K562 (cell line): ENCODE data around the gene UBE2E1. TPM values are rescaled to one million over a fixed set of nuclear protein-coding genes. Genes with fewer than 3 reads are reported as not detected.

Experiments
- ATAC-seq: fragments of 200-7000 bp; cut with Tn5 transposase; 3 replicates; pipeline ENCODE4 v1.9.1; 2020; ENCODE audit warnings: moderate library complexity
- BruUV-seq: library from RNA; stranded (reverse); fragments of 400-500 nt; replicated peaks from 2 replicates; lab custom pipeline; 2021; lab: Mats Ljungman, UMichigan
- CTCF ChIA-PET: fragments of 300-600 bp; formaldehyde crosslinking; extraction: SDS; loops from one replicate; lab custom pipeline; 2021; ENCODE audit warnings: low intra/inter-chr PET ratio; lab: Yijun Ruan, JAX
- POLR2A ChIA-PET: fragments of 300-600, 350-650 bp; sonication (Branson Sonifier 250); formaldehyde crosslinking; extraction: SDS; loops from one replicate; lab custom pipeline; 2021; ENCODE audit warnings: antibody characterized with exemption, inconsistent platforms; lab: Yijun Ruan, JAX
- DNase-seq, 4 experiments: peaks; one replicate each; pipeline versions ENCODE4 v3.0.0 to v3.0.0-alpha.2; 2011 to 2018; ENCODE audit warnings: low spot score in 3 of 4, mixed read lengths in 3 of 4; ENCODE audit errors: extremely low read depth in 1 of 4
- FAIRE-seq: peaks from 2 replicates; lab custom pipeline; 2011; peaks lifted over from hg19 to GRCh38; lab: Jason Lieb, UNC
- H2AFZ ChIP-seq: 2 replicates; pipeline ENCODE4 v1.6.0; 2011; ENCODE audit warnings: low read depth, low read length, control low read depth, inconsistent platforms
- H3K27ac ChIP-seq: fragments of 200-600 bp; 3 replicates; pipeline ENCODE4 v1.8.0; 2011; ENCODE audit warnings: low read depth, mild to moderate bottlenecking, control low read depth, inconsistent platforms, low read length, moderate library complexity, mixed read lengths; ENCODE audit errors: extremely low read depth
- H3K27me3 ChIP-seq, 2 experiments: fragments of 300-600 bp in 1 of 2; 2 replicates in 1 of 2; 3 replicates in 1 of 2; pipeline versions ENCODE4 v1.6.0 to v1.8.0; 2011; ENCODE audit warnings: inconsistent platforms in 2 of 2, low read length in 2 of 2, mild to moderate bottlenecking in 1 of 2, mixed read lengths in 1 of 2, moderate library complexity in 1 of 2; ENCODE audit not compliant: control insufficient read depth in 2 of 2, insufficient read depth in 2 of 2
- H3K36me3 ChIP-seq: fragments of 300-600 bp; 3 replicates; pipeline ENCODE4 v1.8.0; 2011; ENCODE audit warnings: mild to moderate bottlenecking, low read length, inconsistent platforms; ENCODE audit not compliant: control insufficient read depth, insufficient read depth
- H3K4me1 ChIP-seq, 2 experiments: fragments of 200-600 bp in 1 of 2; replicated peaks in 1 of 2; 2 replicates in 1 of 2; 3 replicates in 1 of 2; pipeline versions ENCODE4 v1.5.1 to v1.8.0; 2011; ENCODE audit warnings: inconsistent platforms in 2 of 2, low read length in 2 of 2, mild to moderate bottlenecking in 1 of 2, mixed read lengths in 1 of 2, moderate library complexity in 1 of 2; ENCODE audit not compliant: control insufficient read depth in 2 of 2, insufficient read depth in 2 of 2
- H3K4me2 ChIP-seq: 2 replicates; pipeline ENCODE4 v1.6.1; 2011; ENCODE audit warnings: low read length, control low read depth, inconsistent platforms, mixed read lengths; ENCODE audit not compliant: insufficient read depth
- H3K4me3 ChIP-seq: fragments of 200-600 bp; sonication (generic), shearing (Covaris generic); 2 replicates; pipeline ENCODE4 v1.5.1; 2016; ENCODE audit warnings: control low read depth, inconsistent platforms
- H3K79me2 ChIP-seq: fragments of 200-600 bp; 3 replicates; pipeline ENCODE4 v1.8.0; 2011; ENCODE audit warnings: low read length, inconsistent platforms; ENCODE audit not compliant: control insufficient read depth, insufficient read depth
- H3K9ac ChIP-seq, 2 experiments: 2 replicates each; pipeline versions ENCODE4 v1.6.0 to v1.6.1; 2011; ENCODE audit warnings: low read depth in 2 of 2, low read length in 2 of 2, control low read depth in 1 of 2, inconsistent platforms in 1 of 2, mild to moderate bottlenecking in 1 of 2, mixed read lengths in 1 of 2; ENCODE audit not compliant: insufficient read depth in 1 of 2
- H3K9me1 ChIP-seq: one replicate; pipeline ENCODE4 v1.6.0; 2011; ENCODE audit warnings: inconsistent platforms, mild to moderate bottlenecking, low read length, moderate library complexity; ENCODE audit not compliant: control insufficient read depth, insufficient read depth
- H3K9me3 ChIP-seq: replicated peaks from 2 replicates; pipeline ENCODE4 v1.5.1; 2011; ENCODE audit warnings: low read depth, low read length, inconsistent platforms; ENCODE audit not compliant: control insufficient read depth, insufficient read depth
- H4K20me1 ChIP-seq: replicated peaks from 2 replicates; pipeline ENCODE4 v1.6.1; 2011; ENCODE audit warnings: low read length, inconsistent platforms, mixed read lengths; ENCODE audit not compliant: control insufficient read depth, insufficient read depth
- ASH1L ChIP-seq: fragments of 450-650 bp; IDR thresholded peaks from 2 replicates; pipeline ENCODE4 v1.6.1; 2018; ENCODE audit warnings: borderline replicate concordance, mild to moderate bottlenecking, low read depth; ENCODE audit not compliant: partially characterized antibody
- DNMT1 ChIP-seq: fragments of 450-650 bp; IDR thresholded peaks from 2 replicates; pipeline ENCODE4 v1.6.1; 2016; ENCODE audit warnings: antibody characterized with exemption, mild to moderate bottlenecking
- FUS ChIP-seq: fragments of 200-400 bp; formaldehyde crosslinking; optimal IDR thresholded peaks from 2 replicates; pipeline ENCODE3; 2017; ENCODE audit warnings: low read depth, low read length
- POU5F1 ChIP-seq: fragments of 150-350 bp; IDR thresholded peaks from 2 replicates; pipeline ENCODE4 v1.6.1; 2014; ENCODE audit warnings: borderline replicate concordance, low read length, low read depth, mild to moderate bottlenecking; ENCODE audit not compliant: partially characterized antibody
- PURB ChIP-seq: sonication (generic); formaldehyde crosslinking; IDR thresholded peaks from 2 replicates; pipeline ENCODE4 v1.9.0; 2021; ENCODE audit warnings: low read depth, mild to moderate bottlenecking, missing genetic modification reagents
- RBBP5 ChIP-seq: fragments of 200-600 bp; sonication (generic); IDR thresholded peaks from 2 replicates; pipeline ENCODE4 v1.6.1; 2012; ENCODE audit warnings: borderline replicate concordance, mild to moderate bottlenecking, low read length, control low read depth, inconsistent platforms; ENCODE audit not compliant: insufficient read depth, poor library complexity, severe bottlenecking
- TCF7L2 ChIP-seq: fragments of 150-350 bp; IDR thresholded peaks from 2 replicates; pipeline ENCODE4 v1.6.1; 2016; ENCODE audit warnings: low read depth, mild to moderate bottlenecking, low read length, moderate library complexity
- in situ Hi-C: fragments of 300-500 bp; cut with MboI; formaldehyde crosslinking; loops from 4 replicates; pipeline ENCODE4 v1.15.0; 2018; ENCODE audit warnings: inconsistent platforms, mixed read lengths
- intact Hi-C: fragments of 100-400 bp; cut with micrococcal nuclease; formaldehyde crosslinking; loops from 2 replicates; pipeline ENCODE4 v1.14.2; 2022
- polyA plus RNA-seq, 8 experiments: library from polyadenylated mRNA; depleted of rRNA in 4 of 8; stranded (reverse) in 5 of 8; unstranded in 3 of 8; fragments of >200 nt; fragmentation: Nextera tagmentation in 2 of 8; fragmentation: Illumina TruSeq in 1 of 8; extraction: Ambion mirVana in 2 of 8; extraction: Trizol in 1 of 8; gene quantifications; 2 replicates each; pipeline versions ENCODE4 v1.2.1 to v1.2.3, GENCODE V29; 2011 to 2014; ENCODE audit warnings: inconsistent platforms in 1 of 8, missing spikeins in 1 of 8
- total RNA-seq, 7 experiments: library from RNA; depleted of rRNA in 6 of 7; stranded (reverse); fragments of >200 nt in 6 of 7; fragmentation: Illumina TruSeq in 2 of 7; extraction: Trizol in 2 of 7; gene quantifications; 2 replicates each; pipeline versions ENCODE4 v1.2.1 to v1.2.3, GENCODE V29; 2011 to 2021; ENCODE audit warnings: low replicate concordance in 1 of 7
- TF ChIP-seq, protein P1 (sequence below): fragments of 450-650 bp; IDR thresholded peaks from 2 replicates; pipeline ENCODE4 v1.6.1; 2016; ENCODE audit warnings: low read depth
- TF ChIP-seq, protein P2 (sequence below): fragments of 450-650 bp; IDR thresholded peaks from 2 replicates; pipeline ENCODE4 v1.6.1; 2016; ENCODE audit warnings: borderline replicate concordance
- TF ChIP-seq, protein P3 (sequence below): IDR thresholded peaks from 2 replicates; pipeline ENCODE4 v1.6.1; 2016; ENCODE audit warnings: missing genetic modification characterization, missing compliant biosample characterization

Gene UBE2E1
- total and polyA plus RNA-seq, 9 of the 15 experiments (the other 6 are each of a cell fraction or from before 2014, with no cell fraction given) = 54.4 to 294 (median 165) TPM

DNA sequence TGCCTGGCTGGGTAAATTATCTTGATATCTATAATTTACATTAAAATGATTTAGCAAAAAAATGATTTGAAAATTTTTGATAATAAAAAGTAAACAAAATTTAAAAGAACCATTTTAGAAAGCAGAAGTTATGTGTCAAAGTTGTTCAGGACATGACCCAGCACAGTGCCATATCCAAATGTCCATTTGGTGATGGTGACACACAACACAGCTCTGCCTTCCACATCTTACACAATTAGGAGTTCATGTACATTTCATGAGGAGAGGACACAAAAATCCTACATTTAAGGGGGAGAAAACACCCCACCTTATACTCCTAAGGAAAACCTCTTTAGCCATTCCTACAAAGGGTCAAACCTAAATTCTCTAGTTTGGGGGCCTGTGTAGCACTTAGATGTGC is 10.7 kb upstream of the UBE2E1 start:
- CTCF ChIA-PET = no interaction called here
- in situ Hi-C loops = no loop called here
- BruUV-seq = no TSS peak

More for the DNA sequence above, 10.7 kb upstream of the UBE2E1 start:
- Histone ChIP-seq H3K9me3 (no peaks in the 10 kb centered on the region), H3K36me3 (no peaks in the 10 kb centered on the region), H3K79me2 (no peaks in the 10 kb centered on the region), H4K20me1 (no peaks in the 10 kb centered on the region; the same call in 1 of the 2 replicates), H3K9me1 (no peaks in the 10 kb centered on the region), H3K27ac (no peak overlapping the region), H3K4me1 (peaks cover 0 to 2% of the 10 kb centered on the region in 2 experiments; a peak in 2 of 5 replicates), H2AFZ (no peak overlapping the region), H3K27me3 (peaks cover 27 to 30% of the 10 kb centered on the region in 2 experiments), H3K4me2 (no peak overlapping the region)
- no peak for FAIRE-seq
- no peak for ATAC-seq
- POLR2A ChIA-PET = interaction anchor here (1.1 kb wide), 1 partner anchor 17 kb away, joined by 3 read pairs; no protein-coding TSS in a partner anchor
- intact Hi-C loops = no loop called here
- TF ChIP-seq PURB (CRISPR knock-in tag) (no peak), RBBP5 (no peak), POU5F1 (no peak), DNMT1 (no peak), FUS (no peak), ASH1L (no peak), TCF7L2 (no peak)
- TF ChIP-seq, protein P1, sequence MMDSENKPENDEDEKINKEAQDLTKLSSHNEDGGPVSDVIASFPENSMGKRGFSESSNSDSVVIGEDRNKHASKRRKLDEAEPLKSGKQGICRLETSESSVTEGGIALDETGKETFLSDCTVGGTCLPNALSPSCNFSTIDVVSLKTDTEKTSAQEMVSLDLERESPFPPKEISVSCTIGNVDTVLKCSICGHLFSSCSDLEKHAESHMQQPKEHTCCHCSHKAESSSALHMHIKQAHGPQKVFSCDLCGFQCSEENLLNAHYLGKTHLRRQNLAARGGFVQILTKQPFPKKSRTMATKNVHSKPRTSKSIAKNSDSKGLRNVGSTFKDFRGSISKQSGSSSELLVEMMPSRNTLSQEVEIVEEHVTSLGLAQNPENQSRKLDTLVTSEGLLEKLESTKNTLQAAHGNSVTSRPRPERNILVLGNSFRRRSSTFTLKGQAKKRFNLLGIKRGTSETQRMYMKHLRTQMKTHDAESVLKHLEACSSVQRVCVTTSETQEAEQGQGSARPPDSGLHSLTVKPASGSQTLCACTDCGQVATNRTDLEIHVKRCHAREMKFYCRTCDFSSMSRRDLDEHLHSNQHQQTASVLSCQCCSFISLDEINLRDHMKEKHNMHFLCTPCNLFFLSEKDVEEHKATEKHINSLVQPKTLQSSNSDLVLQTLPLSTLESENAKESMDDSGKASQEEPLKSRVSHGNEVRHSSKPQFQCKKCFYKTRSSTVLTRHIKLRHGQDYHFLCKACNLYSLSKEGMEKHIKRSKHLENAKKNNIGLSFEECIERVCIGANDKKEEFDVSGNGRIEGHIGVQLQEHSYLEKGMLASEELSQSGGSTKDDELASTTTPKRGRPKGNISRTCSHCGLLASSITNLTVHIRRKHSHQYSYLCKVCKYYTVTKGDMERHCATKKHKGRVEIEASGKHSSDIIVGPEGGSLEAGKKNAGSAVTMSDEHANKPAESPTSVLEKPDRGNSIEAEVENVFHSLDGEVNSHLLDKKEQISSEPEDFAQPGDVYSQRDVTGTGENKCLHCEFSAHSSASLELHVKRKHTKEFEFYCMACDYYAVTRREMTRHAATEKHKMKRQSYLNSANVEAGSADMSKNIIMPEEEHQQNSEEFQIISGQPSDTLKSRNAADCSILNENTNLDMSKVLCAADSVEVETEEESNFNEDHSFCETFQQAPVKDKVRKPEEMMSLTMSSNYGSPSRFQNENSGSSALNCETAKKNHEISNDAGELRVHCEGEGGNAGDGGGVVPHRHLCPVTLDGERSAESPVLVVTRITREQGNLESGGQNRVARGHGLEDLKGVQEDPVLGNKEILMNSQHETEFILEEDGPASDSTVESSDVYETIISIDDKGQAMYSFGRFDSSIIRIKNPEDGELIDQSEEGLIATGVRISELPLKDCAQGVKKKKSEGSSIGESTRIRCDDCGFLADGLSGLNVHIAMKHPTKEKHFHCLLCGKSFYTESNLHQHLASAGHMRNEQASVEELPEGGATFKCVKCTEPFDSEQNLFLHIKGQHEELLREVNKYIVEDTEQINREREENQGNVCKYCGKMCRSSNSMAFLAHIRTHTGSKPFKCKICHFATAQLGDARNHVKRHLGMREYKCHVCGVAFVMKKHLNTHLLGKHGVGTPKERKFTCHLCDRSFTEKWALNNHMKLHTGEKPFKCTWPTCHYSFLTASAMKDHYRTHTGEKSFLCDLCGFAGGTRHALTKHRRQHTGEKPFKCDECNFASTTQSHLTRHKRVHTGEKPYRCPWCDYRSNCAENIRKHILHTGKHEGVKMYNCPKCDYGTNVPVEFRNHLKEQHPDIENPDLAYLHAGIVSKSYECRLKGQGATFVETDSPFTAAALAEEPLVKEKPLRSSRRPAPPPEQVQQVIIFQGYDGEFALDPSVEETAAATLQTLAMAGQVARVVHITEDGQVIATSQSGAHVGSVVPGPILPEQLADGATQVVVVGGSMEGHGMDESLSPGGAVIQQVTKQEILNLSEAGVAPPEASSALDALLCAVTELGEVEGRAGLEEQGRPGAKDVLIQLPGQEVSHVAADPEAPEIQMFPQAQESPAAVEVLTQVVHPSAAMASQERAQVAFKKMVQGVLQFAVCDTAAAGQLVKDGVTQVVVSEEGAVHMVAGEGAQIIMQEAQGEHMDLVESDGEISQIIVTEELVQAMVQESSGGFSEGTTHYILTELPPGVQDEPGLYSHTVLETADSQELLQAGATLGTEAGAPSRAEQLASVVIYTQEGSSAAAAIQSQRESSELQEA = no peak
- TF ChIP-seq, protein P2, sequence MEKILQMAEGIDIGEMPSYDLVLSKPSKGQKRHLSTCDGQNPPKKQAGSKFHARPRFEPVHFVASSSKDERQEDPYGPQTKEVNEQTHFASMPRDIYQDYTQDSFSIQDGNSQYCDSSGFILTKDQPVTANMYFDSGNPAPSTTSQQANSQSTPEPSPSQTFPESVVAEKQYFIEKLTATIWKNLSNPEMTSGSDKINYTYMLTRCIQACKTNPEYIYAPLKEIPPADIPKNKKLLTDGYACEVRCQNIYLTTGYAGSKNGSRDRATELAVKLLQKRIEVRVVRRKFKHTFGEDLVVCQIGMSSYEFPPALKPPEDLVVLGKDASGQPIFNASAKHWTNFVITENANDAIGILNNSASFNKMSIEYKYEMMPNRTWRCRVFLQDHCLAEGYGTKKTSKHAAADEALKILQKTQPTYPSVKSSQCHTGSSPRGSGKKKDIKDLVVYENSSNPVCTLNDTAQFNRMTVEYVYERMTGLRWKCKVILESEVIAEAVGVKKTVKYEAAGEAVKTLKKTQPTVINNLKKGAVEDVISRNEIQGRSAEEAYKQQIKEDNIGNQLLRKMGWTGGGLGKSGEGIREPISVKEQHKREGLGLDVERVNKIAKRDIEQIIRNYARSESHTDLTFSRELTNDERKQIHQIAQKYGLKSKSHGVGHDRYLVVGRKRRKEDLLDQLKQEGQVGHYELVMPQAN = no peak
- TF ChIP-seq, protein P3, sequence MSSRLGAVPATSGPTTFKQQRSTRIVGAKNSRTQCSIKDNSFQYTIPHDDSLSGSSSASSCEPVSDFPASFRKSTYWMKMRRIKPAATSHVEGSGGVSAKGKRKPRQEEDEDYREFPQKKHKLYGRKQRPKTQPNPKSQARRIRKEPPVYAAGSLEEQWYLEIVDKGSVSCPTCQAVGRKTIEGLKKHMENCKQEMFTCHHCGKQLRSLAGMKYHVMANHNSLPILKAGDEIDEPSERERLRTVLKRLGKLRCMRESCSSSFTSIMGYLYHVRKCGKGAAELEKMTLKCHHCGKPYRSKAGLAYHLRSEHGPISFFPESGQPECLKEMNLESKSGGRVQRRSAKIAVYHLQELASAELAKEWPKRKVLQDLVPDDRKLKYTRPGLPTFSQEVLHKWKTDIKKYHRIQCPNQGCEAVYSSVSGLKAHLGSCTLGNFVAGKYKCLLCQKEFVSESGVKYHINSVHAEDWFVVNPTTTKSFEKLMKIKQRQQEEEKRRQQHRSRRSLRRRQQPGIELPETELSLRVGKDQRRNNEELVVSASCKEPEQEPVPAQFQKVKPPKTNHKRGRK (tag) = no peak
- TF ChIP-seq, all 486 proteins: peak for 0
- Histone ChIP-seq H3K9ac (no peak overlapping the region), H3K4me3 (no peak overlapping the region)
- no peak for DNase-seq
